ENCODE data around the gene ENKD1.

Gene ENKD1

DNA sequence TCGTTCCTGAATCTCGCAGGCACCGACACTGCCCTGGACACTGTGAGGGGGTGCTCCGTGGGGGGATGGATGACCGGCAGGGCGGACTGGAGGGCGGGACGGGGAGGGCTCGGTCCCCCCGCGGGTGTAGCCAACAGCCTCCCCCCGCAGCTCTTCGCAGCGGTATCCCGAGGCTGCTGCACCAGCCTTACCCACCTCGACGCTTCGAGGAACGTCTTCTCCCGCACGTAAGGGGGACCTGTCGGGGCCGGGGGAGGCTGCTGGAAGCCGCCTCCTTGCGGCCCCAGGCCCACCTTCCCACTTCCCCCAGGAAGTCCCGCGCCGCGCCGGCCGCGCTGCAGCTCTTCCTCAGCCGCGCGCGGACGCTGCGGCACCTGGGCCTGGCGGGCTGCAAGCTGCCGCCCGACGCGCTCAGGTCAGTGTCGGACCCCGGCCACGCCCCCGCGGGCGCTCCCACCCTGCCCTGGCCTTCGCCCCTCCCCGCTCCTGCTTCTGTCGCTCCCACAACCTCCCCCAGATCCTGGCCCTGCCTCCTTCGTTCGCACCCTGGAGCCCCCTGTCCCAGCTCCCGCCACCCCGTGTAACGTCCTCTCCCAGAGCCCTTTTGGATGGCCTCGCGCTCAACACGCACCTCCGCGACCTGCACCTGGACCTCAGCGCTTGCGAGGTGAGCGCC lies 18.3 kb downstream of the ENKD1 start:
- DNase-seq, result no peak

DNA sequence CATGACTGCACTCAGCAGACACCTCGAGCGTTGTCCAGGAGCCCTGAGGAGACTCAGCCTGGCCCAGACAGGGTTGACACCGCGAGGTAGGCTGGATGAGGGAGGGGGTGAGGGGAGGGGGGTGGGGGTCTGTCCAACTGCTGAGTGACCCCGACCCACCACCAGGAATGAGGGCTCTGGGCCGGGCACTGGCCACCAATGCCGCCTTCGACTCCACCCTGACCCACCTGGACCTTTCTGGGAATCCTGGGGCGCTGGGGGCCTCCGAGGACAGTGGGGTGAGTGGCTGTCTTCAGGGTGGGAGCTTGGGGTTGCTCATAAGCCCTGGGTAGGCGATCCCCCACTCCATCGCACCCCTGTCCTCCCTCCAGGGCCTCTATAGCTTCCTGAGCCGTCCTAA lies 18.9 kb downstream of the ENKD1 start:
- DNase-seq, result no peak

DNA sequence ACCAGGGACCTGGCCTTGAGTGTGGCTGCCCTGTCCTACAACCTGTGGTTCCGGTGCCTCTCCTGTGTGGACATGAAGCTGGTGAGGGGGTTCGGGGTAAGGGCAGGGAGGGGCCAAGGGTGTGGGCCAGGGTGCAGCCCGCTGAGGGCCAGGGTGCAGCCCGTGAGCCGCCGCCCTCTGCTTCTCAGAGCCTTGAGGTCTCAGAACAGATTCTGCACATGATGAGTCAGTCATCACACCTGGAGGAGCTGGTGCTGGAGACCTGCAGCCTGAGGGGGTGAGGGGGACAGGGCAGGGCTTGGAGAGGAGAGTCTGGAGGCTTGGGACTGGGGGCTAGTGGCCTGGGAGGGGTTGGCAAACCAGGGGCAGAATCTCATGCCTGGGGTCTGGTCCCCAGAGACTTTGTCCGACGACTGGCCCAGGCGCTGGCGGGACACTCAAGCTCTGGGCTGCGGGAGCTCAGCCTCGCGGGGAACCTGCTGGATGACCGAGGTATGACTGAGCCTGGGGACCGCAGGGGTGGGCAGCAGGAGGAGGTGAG lies 19.4 kb downstream of the ENKD1 start:
- no peak for DNase-seq

DNA sequence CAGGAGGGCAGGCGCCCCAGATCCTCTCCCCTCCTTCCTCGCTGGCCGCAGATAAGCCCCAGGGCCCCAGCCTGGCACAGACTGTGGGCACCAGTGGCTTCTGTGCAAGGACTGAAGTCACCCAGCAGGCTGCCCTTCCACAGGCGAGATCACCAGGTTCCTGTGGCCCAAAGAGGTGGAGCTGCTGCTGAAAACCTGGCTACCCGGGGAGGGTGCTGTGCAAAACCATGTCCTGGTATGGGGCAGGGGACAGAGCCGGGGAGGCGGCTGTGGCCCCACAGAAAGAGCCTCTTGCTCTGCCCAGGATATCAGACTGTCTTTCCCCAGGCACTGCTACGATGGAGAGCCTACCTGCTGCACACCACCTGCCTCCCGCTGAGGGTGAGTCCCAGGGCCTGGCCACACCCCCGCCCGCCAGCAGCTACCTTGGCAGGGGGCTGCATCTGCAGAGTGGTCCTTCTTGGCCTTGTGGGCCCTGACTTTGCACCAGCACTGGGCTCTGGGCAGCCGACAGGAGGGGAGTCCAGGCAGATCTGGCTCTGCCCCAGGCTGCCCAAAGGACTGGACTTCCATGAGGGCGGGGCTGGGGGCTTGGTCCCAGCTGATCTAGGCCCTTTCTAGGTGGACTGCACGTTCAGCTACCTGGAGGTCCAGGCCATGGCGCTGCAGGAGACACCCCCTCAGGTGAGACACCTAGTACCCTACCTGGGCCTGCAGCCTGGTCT lies 21.0 kb downstream of the ENKD1 start:
- DNase-seq, result no peak

DNA sequence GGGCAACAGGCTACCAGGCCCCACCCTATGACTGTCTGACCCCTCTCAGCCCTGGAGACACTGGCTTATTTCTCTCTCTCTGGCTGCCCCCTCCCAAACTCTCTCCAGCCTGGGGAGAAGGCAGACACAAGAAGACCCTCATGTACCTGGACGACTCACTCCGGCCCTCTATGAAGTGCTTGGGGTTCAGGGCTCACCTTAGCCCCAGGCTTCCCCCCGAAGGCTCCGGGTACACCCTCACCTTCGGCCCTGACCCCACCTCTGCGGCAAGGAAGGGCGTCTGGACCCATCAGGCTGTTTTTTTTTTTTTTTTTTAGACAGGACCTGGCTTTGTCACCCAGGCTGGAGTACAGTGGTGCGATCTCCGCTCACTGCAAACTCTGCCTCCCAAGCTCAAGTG lies 22.5 kb downstream of the ENKD1 start:
- no peak for DNase-seq

DNA sequence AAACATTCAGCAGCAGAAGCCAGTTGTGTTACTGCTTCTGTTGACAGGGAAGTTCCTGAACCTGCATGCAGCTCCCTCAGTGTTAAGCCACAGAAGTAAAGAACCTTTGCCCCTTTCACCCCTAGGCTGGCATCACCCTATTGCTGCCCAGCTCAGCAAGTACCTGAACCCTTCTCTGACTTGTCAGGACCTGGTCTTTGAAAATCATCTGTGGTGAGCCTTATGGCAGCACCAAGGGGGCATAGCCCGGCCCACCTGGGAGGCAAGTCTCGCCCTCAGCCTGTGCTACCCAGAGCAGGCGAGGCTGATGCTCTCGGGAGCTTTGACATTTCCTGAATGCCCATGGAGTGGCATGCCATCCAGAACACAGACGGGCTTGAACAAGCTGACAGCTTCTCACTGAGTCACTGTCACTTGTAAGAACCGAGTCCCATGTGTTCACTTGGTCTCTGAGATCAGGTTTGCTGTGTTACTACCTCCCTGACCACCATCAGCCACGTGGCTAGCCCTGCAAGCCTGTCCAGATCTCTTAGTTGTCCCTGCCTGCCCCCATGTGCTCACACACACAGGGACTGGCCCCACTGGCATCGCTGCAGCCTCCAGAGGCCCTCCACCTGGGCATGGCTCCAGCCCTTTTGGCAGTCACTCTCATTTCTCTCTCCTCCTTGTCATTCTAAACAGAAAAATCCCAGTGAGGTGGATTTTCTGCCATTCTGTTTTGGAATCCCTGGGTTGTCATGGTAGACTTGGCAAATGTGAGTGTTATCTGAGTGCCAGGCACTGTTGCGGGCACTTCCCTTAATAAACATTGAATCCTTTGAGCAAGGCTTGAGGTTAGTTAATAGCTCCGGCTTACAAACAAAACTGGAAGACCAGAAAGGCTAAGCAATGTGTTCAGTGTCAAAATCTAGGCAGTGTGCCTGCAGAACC lies 24.5 kb downstream of the ENKD1 start:
- no peak for DNase-seq

- no peak for DNase-seq
Observed at GRCh38 chr16:67637625-67638024, 28.9 kb downstream of the ENKD1 start.

- no peak for DNase-seq
Observed at GRCh38 chr16:67636713-67637112, 29.8 kb downstream of the ENKD1 start.

- DNase-seq, result no peak
Observed at GRCh38 chr16:67632415-67633172, 34.0 kb downstream of the ENKD1 start.

- DNase-seq, result no peak
Observed at GRCh38 chr16:67628216-67628615, 38.3 kb downstream of the ENKD1 start.

- no peak for DNase-seq
Observed at GRCh38 chr16:67613808-67614207, 52.7 kb downstream of the ENKD1 start.
